Fibroblast of skin of right biceps (primary cell): ENCODE results near the gene MADCAM1.
A peak's percentile ranks its signal among the peaks of the same experiment; 100 is the strongest.

Experiments
- DNase-seq: peaks from one replicate; pipeline ENCODE4 v3.0.0-alpha.2; 2013

The MADCAM1 gene

GRCh38 chr19:532561-533363, 36.5 kb downstream of the MADCAM1 start:
- DNase-seq, result peak; percentile 64

GRCh38 chr19:533364-534058, 37.2 kb downstream of the MADCAM1 start:
- no peak for DNase-seq

GRCh38 chr19:534088-534487, 37.8 kb downstream of the MADCAM1 start:
- DNase-seq, result no peak

- DNase-seq, result no peak
Measured at GRCh38 chr19:535017-535835, 38.9 kb downstream of the MADCAM1 start.

- DNase-seq, result no peak
Measured at GRCh38 chr19:536031-536880, 40.0 kb downstream of the MADCAM1 start.

GRCh38 chr19:536881-537404, 40.7 kb downstream of the MADCAM1 start:
- no peak for DNase-seq

GRCh38 chr19:538641-539428, 42.5 kb downstream of the MADCAM1 start:
- no peak for DNase-seq

GRCh38 chr19:539429-540030, 43.2 kb downstream of the MADCAM1 start:
- DNase-seq, result no peak

GRCh38 chr19:540867-541637, 44.8 kb downstream of the MADCAM1 start:
- DNase-seq, result no peak

- DNase-seq, result no peak
Measured at GRCh38 chr19:541699-542098, 45.4 kb downstream of the MADCAM1 start.

- DNase-seq, result no peak
Measured at GRCh38 chr19:542173-542866, 46.0 kb downstream of the MADCAM1 start.

GRCh38 chr19:543910-544608, 47.8 kb downstream of the MADCAM1 start, which contains the start of gene GZMM:
GZMM (plus strand) TSS chr19:544053; CDS start chr19:544072, 19 bp downstream.
- DNase-seq, result no peak

GRCh38 chr19:547117-547516, 50.8 kb downstream of the MADCAM1 start:
- DNase-seq, result no peak

- DNase-seq, result no peak
Measured at GRCh38 chr19:547836-548720, 51.8 kb downstream of the MADCAM1 start.

- DNase-seq, result no peak
Measured at GRCh38 chr19:548886-549830, 52.9 kb downstream of the MADCAM1 start.

GRCh38 chr19:554817-555216, 58.5 kb downstream of the MADCAM1 start:
- no peak for DNase-seq
